GM12891 (cell line): Measurements from ENCODE around the gene FEZF2.

Source experiments
- POLR2A ChIP-seq: IDR thresholded peaks from 2 replicates; pipeline ENCODE4 v1.6.1; 2011; ENCODE audit warnings: low read depth, low read length, control low read depth
- POLR2AphosphoS5 ChIP-seq: IDR thresholded peaks from 2 replicates; pipeline ENCODE4 v1.6.1; 2011; ENCODE audit warnings: low read depth, low read length, control low read depth
- POU2F2 ChIP-seq: IDR thresholded peaks from 2 replicates; pipeline ENCODE4 v1.6.1; 2011; ENCODE audit warnings: low read depth, mild to moderate bottlenecking, control low read depth, low read length, moderate library complexity
- TAF1 ChIP-seq: IDR thresholded peaks from 2 replicates; pipeline ENCODE4 v1.6.1; 2011; ENCODE audit warnings: low read depth, low read length, control low read depth

DNA sequence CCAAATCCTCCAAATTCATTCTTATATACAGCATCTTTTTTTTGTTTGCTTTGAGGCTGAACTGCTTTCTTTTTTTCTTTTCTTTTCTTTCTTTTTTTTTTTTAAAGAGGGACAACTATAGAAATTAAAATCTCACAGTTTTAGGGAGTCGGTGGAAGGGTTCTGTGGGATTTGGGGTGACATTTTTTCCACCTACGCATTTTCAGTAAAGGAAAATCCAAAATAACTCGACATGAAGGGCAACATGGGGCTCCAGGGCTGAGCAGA is 3.0 kb upstream of the FEZF2 start:
- TF ChIP-seq POLR2A (no peak), TAF1 (no peak), POLR2AphosphoS5 (no peak), POU2F2 (no peak)
